ENCODE data around the gene G3BP1.
"Not testable (repeated sequence)": the region's sequence is repeated elsewhere in the genome, so short reads cannot be mapped to it uniquely, and the experiment has no call there.

Gene G3BP1

GRCh38 chr5:151757233-151758140 lies 14.3 kb upstream of the G3BP1 start:
- DNase-seq, result no peak

GRCh38 chr5:151758141-151758429 lies 13.7 kb upstream of the G3BP1 start:
- DNase-seq, result peak; percentile 0

GRCh38 chr5:151758430-151759241 lies 13.1 kb upstream of the G3BP1 start, which contains the start of gene ATOX1:
ATOX1 (minus strand) TSS chr5:151758631; CDS start chr5:151758551, 80 bp downstream.
- peak; percentile 58 for DNase-seq

- DNase-seq, result no peak
Measured at GRCh38 chr5:151764801-151765200, 7.0 kb upstream of the G3BP1 start.

GRCh38 chr5:151766975-151767374 lies 4.8 kb upstream of the G3BP1 start:
- DNase-seq, result no peak

GRCh38 chr5:151770383-151771258 lies 1.1 kb upstream of the G3BP1 start:
- peak; percentile 5 for DNase-seq

- DNase-seq, result peak; percentile 4
Measured at GRCh38 chr5:151772029-151772845, 483 bp downstream of the G3BP1 start.

- no peak for DNase-seq
Measured at GRCh38 chr5:151772846-151773561, 1.2 kb downstream of the G3BP1 start.

GRCh38 chr5:151773951-151774350 lies 2.2 kb downstream of the G3BP1 start:
- DNase-seq, result no peak

- DNase-seq, result no peak
Measured at GRCh38 chr5:151775025-151775606, 3.4 kb downstream of the G3BP1 start.

GRCh38 chr5:151779531-151780125 lies 7.9 kb downstream of the G3BP1 start:
- DNase-seq, result no peak

- no peak for DNase-seq
Measured at GRCh38 chr5:151780348-151780747, 8.6 kb downstream of the G3BP1 start.

GRCh38 chr5:151781201-151781600 lies 9.4 kb downstream of the G3BP1 start:
- DNase-seq, result no peak

- DNase-seq, result not testable (repeated sequence)
Measured at GRCh38 chr5:151783664-151784063, 11.9 kb downstream of the G3BP1 start.

- no peak for DNase-seq
Measured at GRCh38 chr5:151784141-151784540, 12.4 kb downstream of the G3BP1 start.

- DNase-seq, result no peak
Measured at GRCh38 chr5:151786468-151786867, 14.7 kb downstream of the G3BP1 start.

- no peak for DNase-seq
Measured at GRCh38 chr5:151787817-151788216, 16.1 kb downstream of the G3BP1 start.

GRCh38 chr5:151793358-151793757 lies 21.6 kb downstream of the G3BP1 start:
- no peak for DNase-seq

GRCh38 chr5:151795426-151795825 lies 23.7 kb downstream of the G3BP1 start:
- no peak for DNase-seq

GRCh38 chr5:151798674-151799073 lies 26.9 kb downstream of the G3BP1 start:
- no peak for DNase-seq

GRCh38 chr5:151799407-151799806 lies 27.7 kb downstream of the G3BP1 start:
- DNase-seq, result no peak

Measured in NCI-H1105 (cell line).